ENCODE results near the gene ZNF33B. TPM values are rescaled to one million over a fixed set of nuclear protein-coding genes. Genes with fewer than 3 reads are reported as not detected.
"Not testable (repeated sequence)": the region's sequence is repeated elsewhere in the genome, so short reads cannot be mapped to it uniquely, and the experiment has no call there.

Gene ZNF33B
- total RNA-seq, 1 donor from 2014 or later, result 20.4 TPM

DNA sequence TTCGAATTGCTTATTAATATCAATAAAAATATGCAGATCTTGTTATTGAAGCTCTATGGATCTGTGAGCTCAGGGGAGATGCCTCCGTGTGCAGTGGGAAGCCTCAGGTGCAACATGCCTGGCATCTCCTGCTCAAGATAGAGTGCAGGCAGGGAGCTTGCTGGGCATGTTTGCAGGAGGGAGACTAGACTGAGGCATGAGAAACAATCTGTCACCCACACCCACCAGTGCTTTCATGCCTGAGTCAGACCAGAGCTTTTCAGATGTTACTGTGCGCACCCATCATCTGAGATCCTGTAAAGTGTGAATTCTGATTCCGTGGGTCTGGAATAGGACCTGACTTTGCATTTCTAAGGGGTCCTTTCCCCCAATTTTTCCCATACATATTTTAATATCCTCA, 62.0 kb downstream of the ZNF33B start:
- no peak for DNase-seq (ENCODE audit: low read depth)
- Histone ChIP-seq H3K36me3 (ENCODE audit: control insufficient read depth, insufficient read depth, low read length) (no peaks in the 10 kb centered on the region), H3K4me3 (ENCODE audit: low read depth, low read length) (no peak overlapping the region), H3K27me3 (ENCODE audit: control insufficient read depth, insufficient read depth, low read length) (no peaks in the 10 kb centered on the region)
- TF ChIP-seq, protein P1, sequence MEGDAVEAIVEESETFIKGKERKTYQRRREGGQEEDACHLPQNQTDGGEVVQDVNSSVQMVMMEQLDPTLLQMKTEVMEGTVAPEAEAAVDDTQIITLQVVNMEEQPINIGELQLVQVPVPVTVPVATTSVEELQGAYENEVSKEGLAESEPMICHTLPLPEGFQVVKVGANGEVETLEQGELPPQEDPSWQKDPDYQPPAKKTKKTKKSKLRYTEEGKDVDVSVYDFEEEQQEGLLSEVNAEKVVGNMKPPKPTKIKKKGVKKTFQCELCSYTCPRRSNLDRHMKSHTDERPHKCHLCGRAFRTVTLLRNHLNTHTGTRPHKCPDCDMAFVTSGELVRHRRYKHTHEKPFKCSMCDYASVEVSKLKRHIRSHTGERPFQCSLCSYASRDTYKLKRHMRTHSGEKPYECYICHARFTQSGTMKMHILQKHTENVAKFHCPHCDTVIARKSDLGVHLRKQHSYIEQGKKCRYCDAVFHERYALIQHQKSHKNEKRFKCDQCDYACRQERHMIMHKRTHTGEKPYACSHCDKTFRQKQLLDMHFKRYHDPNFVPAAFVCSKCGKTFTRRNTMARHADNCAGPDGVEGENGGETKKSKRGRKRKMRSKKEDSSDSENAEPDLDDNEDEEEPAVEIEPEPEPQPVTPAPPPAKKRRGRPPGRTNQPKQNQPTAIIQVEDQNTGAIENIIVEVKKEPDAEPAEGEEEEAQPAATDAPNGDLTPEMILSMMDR (IDR thresholded peaks at IDR 0.05; ENCODE audit: insufficient read depth, low read length, poor library complexity, severe bottlenecking), result no peak

DNA sequence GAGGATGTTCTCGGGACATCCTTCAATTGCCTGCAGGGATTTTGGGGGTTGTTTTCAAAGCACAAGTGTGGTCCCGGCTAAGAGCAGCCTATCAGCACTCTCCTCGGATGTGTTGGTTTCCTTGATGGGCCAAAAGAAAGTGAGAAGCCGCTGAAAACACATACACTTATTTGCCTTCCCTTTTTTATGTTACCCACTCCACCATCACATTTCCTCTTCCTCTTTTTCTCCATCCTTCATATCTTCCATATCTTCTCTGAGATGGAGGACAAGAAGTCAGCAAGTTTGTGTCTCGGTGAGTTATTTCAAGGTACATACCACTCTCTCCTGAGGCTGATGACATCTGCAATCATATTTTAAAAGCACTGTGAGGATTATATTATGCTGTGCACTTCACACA, 64.0 kb downstream of the ZNF33B start:
- TF ChIP-seq, protein P1 (IDR thresholded peaks at IDR 0.05; ENCODE audit: insufficient read depth, low read length, poor library complexity, severe bottlenecking), result no peak
- Histone ChIP-seq H3K4me3 (ENCODE audit: low read depth, low read length) (no peak overlapping the region), H3K27me3 (ENCODE audit: control insufficient read depth, insufficient read depth, low read length) (no peaks in the 10 kb centered on the region), H3K36me3 (ENCODE audit: control insufficient read depth, insufficient read depth, low read length) (no peaks in the 10 kb centered on the region)
- no peak for DNase-seq (ENCODE audit: low read depth)

DNA sequence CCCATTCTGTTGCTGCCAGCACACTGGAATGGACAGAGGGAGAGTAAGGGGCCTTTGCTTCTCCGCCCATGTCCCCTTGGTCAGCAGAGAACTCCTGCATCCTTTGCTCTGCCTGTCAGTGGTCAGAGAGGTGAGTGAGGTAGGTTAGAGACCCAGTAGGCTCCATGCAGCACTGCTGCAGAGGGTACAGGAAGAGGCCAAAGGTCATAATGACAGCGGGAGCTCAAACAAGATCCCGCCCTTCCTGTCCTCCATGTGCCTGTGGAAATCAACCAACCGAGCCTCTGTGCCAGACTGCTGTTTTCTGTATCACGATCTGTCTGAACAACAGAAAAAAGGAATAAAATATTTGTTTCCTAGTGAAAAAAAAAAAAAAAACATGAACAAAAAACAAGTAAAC, 81.4 kb downstream of the ZNF33B start:
- Histone ChIP-seq H3K27me3 (ENCODE audit: control insufficient read depth, insufficient read depth, low read length) (no peaks in the 10 kb centered on the region), H3K36me3 (ENCODE audit: control insufficient read depth, insufficient read depth, low read length) (no peaks in the 10 kb centered on the region), H3K4me3 (ENCODE audit: low read depth, low read length) (no peak overlapping the region)
- no peak for DNase-seq (ENCODE audit: low read depth)
- TF ChIP-seq, protein P1 (IDR thresholded peaks at IDR 0.05; ENCODE audit: insufficient read depth, low read length, poor library complexity, severe bottlenecking), result no peak

DNA sequence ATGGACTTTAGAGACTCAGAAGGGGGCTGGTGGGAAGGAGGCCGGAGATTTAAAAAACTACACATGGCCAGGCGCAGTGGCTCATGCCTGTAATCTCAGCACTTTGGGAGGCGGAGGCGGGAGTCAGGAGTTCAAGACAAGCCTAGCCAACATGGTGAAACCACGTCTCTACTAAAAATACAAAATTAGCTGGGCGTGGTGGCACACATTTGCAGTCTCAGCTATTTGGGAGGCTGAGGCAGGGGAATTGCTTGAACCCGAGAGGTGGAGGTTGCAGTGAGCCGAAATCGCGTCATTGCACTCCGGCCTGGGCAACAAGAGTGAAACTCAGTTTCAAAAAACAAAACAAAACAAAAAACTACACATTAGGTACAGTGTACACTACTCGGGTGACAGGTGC, 84.8 kb downstream of the ZNF33B start:
- DNase-seq (ENCODE audit: low read depth); H3K4me3 ChIP-seq (ENCODE audit: low read depth, low read length); H3K27me3 ChIP-seq (ENCODE audit: control insufficient read depth, insufficient read depth, low read length); H3K36me3 ChIP-seq (ENCODE audit: control insufficient read depth, insufficient read depth, low read length): not testable (repeated sequence)

DNA sequence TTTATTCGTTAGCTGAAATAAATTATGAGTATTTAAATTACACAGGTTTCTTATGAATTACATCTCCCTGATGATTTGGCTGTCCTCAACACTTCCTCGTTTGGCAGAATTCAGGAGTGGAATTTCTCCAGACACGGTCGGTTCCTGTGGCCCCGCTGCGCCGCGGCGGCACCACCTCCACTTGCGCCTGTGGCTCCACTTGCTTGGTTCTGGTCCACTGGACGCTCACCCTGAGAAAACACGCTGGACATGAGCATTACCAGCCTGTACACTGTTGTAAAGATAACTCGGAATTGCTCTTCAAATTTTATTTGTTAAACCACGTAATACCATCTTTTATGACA, 85.3 kb downstream of the ZNF33B start:
- TF ChIP-seq, protein P1 (IDR thresholded peaks at IDR 0.05; ENCODE audit: insufficient read depth, low read length, poor library complexity, severe bottlenecking), result no peak
- peak overlapping the region; percentile 93 for H3K4me3 ChIP-seq (ENCODE audit: low read depth, low read length)
- DNase-seq (ENCODE audit: low read depth), result no peak
- H3K36me3 ChIP-seq (ENCODE audit: control insufficient read depth, insufficient read depth, low read length), result no peaks in the 10 kb centered on the region
- no peaks in the 10 kb centered on the region for H3K27me3 ChIP-seq (ENCODE audit: control insufficient read depth, insufficient read depth, low read length)

DNA sequence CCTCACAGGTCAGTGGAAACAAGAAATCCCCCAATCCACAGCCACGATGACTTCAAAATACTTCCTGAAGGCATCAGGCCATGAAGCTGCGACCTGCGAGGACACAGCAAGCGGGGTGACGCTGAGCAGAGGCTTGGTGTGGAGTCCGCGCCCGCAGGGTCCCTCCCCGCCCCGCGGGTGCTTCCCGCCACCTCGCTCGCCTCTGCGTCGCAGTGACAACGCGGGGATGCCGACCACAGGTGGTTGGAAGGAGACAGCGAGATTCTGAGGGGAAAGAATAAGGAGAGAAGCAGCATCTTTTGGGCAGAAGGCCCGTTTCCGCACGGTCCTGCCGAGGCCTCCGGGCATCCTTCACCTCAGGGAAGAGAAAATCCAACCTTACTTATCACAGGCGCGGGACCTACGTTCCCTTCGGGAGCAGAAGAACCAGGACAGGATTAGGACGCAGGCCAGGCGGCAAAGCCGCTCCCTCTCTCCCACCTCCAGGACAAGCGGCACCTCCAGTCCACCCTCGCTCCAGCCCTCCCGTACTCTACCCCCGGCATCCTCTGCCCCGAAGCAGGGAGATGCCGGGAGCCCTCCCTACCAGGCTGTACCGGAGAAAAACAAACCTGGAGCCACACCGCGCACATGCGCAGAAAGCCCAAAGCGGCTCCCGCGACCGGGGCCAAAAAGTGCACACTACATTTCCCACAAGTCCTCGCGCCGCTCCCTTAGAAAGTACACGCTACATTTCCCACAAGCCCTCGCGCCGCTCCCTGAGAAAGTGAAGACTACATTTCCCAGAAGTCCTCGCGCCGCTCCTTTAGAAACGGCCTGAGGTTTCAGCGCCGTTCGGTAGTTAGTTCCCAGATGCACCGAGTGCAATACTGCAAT, 85.9 kb downstream of the ZNF33B start:
- H3K27me3 ChIP-seq (ENCODE audit: control insufficient read depth, insufficient read depth, low read length), result no peaks in the 10 kb centered on the region
- TF ChIP-seq, protein P1 (IDR thresholded peaks at IDR 0.05; ENCODE audit: insufficient read depth, low read length, poor library complexity, severe bottlenecking), result no peak
- peak overlapping the region; percentile 93 for H3K4me3 ChIP-seq (ENCODE audit: low read depth, low read length)
- H3K36me3 ChIP-seq (ENCODE audit: control insufficient read depth, insufficient read depth, low read length), result no peaks in the 10 kb centered on the region
- DNase-seq (ENCODE audit: low read depth), result peak; percentile 93
